Esophagus squamous epithelium (tissue), 5 donors: ENCODE measurements around the gene KANTR. TPM values are rescaled to one million over a fixed set of nuclear protein-coding genes. Genes with fewer than 3 reads are reported as not detected.

ENCODE experiments used
- DNase-seq: peaks from one replicate; lab custom pipeline; 2025; lab: John Stamatoyannopoulos, UW
- H3K27ac ChIP-seq, 4 donors: fragments of 200-600 bp; sonication (generic); one replicate each; pipeline ENCODE4 v1.5.1; 2016 to 2019; ENCODE audit warnings: mild to moderate bottlenecking in 1 of 4
- H3K27me3 ChIP-seq, 4 donors: fragments of 200-600 bp; sonication (generic); 1 replicate in 3 of 4; 2 replicates in 1 of 4; pipeline versions ENCODE4 v1.5.1 to v1.6.0; 2017 to 2021; ENCODE audit warnings: antibody characterized with exemption in 1 of 4
- H3K36me3 ChIP-seq, 3 donors: fragments of 200-600 bp; sonication (generic); one replicate each; pipeline ENCODE4 v1.5.1; 2016 to 2019
- H3K4me1 ChIP-seq, 3 donors: fragments of 200-600 bp; sonication (generic); one replicate each; pipeline ENCODE4 v1.5.1; 2017 to 2019
- H3K4me3 ChIP-seq, 4 donors: fragments of 200-600 bp; sonication (generic); 1 replicate in 3 of 4; 2 replicates in 1 of 4; pipeline ENCODE4 v1.5.1; 2016 to 2019; ENCODE audit warnings: mild to moderate bottlenecking in 2 of 4, moderate library complexity in 1 of 4
- H3K9me3 ChIP-seq, 3 donors: fragments of 200-600 bp; sonication (generic); one replicate each; pipeline ENCODE4 v1.5.1; 2016 to 2019
- POLR2A ChIP-seq, 4 donors: fragments of 450-650 bp; IDR thresholded peaks; one replicate each; pipeline ENCODE4 v1.6.1; 2017; ENCODE audit warnings: antibody characterized with exemption in 4 of 4, mild to moderate bottlenecking in 4 of 4, moderate library complexity in 3 of 4
- WGBS, 2 donors: methylation state at CpG; one replicate each; pipeline ENCODE4 v1.1.5; 2018; 5-methylcytosine and 5-hydroxymethylcytosine counted together
- intact Hi-C: fragments of 100-400 bp; cut with DNase I; formaldehyde crosslinking; loops from one replicate; pipeline ENCODE4 v1.15.0; 2022
- total RNA-seq, 4 donors: library from RNA; depleted of rRNA; stranded (reverse); fragments of >200 nt; gene quantifications; one replicate each; pipeline ENCODE4 v1.1.0, GENCODE V29; 2016
- TF ChIP-seq, protein P1 (sequence below), 6 experiments: fragments of 450-650 bp in 4 of 6; fragments of 200-600 bp in 2 of 6; sonication (generic) in 2 of 6; IDR thresholded peaks; one replicate each; pipeline ENCODE4 v1.5.1; 2016 to 2019; ENCODE audit warnings: antibody characterized with exemption in 6 of 6, mild to moderate bottlenecking in 4 of 6, moderate library complexity in 4 of 6
- donor health status: DM: yes; HTN: yes; CAD: no.

The KANTR gene
- total RNA-seq, 4 donors from 2014 or later, result 3.5 to 15.6 (median 5.3) TPM

DNA sequence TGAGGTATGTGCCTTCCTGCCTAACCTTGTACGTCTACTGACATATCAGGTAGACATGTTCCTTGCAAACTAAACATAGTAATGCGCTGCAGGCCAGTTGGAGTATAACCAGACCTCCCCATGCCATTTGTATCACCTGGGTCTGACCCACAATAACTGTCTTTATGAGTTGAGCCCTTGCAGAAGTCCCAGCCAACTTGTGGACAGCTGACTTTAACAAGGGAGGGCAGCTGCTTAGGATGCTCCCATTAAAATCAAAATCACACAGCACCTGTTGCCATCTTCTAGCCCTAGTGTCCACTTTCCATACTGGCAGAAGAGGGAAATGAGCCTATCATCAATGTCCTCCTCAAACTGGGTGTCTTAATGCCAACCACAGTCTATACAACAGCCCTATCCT is 41.6 kb downstream of the KANTR start:
- no peaks in the 10 kb centered on the region for H3K4me1 ChIP-seq
- no peak for TF ChIP-seq POLR2A (IDR thresholded peaks at IDR 0.05)
- H3K36me3 ChIP-seq, result no peaks in the 10 kb centered on the region
- H3K9me3 ChIP-seq, result no peaks in the 10 kb centered on the region
- H3K4me3 ChIP-seq, result no peak overlapping the region
- no peaks in the 10 kb centered on the region for H3K27me3 ChIP-seq
- intact Hi-C loops, result no loop called here
- no peak overlapping the region for H3K27ac ChIP-seq
- DNase-seq, result no peak
- 71% methylated on average over 1 of the region's 2 CpGs; no CpG with 5 or more reads in 1 of the 2 donors for WGBS, 2 donors

DNA sequence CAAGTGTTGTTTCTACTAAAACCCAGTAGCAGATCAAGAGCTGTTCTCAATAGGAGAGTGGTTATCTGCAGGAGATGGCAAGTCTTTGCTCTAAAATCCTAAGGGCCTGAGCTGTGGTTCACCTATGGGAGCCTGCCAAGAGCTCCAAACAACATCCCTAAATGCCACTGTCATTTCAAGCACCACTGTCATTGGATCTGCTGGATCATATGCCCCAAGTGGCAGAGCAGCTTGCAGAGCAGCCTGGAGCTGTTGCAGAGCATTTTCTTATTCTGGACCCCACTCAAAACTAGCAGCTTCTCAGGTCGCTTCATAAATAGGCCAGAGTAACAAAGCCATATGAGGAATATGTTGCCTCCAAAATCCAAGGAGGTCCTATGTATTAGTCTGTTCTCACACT is 59.6 kb downstream of the KANTR start:
- Histone ChIP-seq H3K36me3 (no peaks in the 10 kb centered on the region), H3K4me1 (no peaks in the 10 kb centered on the region), H3K9me3 (no peaks in the 10 kb centered on the region), H3K4me3 (no peak overlapping the region), H3K27ac (no peak overlapping the region), H3K27me3 (no peaks in the 10 kb centered on the region)
- TF ChIP-seq, protein P1, sequence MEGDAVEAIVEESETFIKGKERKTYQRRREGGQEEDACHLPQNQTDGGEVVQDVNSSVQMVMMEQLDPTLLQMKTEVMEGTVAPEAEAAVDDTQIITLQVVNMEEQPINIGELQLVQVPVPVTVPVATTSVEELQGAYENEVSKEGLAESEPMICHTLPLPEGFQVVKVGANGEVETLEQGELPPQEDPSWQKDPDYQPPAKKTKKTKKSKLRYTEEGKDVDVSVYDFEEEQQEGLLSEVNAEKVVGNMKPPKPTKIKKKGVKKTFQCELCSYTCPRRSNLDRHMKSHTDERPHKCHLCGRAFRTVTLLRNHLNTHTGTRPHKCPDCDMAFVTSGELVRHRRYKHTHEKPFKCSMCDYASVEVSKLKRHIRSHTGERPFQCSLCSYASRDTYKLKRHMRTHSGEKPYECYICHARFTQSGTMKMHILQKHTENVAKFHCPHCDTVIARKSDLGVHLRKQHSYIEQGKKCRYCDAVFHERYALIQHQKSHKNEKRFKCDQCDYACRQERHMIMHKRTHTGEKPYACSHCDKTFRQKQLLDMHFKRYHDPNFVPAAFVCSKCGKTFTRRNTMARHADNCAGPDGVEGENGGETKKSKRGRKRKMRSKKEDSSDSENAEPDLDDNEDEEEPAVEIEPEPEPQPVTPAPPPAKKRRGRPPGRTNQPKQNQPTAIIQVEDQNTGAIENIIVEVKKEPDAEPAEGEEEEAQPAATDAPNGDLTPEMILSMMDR (IDR thresholded peaks at IDR 0.05), result no peak
- TF ChIP-seq POLR2A (IDR thresholded peaks at IDR 0.05), result no peak
- intact Hi-C loops, result no loop called here
- DNase-seq, result no peak
- WGBS, 2 donors, result no CpG with 5 or more reads among the region's 1 CpG

DNA sequence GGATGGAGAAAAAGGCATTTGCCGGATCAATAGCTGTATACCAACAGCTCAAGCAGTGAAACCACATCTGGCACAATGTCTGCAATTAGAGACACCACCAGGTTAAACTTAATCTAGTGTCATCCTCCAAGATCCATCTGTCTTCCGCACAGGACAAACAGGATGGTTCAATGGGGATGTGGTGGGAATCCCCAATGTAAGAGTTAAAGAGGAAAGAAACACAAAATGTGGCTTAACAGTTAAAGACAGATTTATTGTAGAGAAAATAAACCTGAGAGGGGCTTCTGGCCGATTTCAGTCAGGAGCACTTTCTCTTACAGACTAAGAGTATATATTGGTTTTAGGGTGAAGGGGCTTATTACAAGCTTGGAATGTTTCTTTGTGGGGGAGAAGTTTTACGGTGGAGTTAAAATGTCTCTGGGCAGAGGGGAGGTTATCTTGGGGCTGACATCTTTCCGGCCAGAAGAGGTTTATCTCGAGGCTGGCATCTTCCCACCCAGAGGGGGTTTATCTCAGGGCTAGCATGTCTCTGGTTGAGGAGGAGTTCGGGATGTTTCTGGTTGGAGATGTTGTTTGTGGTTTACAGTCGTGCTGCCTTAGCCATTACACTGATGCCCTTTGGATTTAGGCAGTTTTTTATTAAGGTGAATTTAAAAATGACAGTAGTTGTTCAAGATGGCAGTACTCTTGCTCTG is 61.7 kb downstream of the KANTR start:
- H3K4me1 ChIP-seq, result peaks cover 0 to 2% (median 0%) of the 10 kb centered on the region in 3 donors
- no peaks in the 10 kb centered on the region for H3K9me3 ChIP-seq
- intact Hi-C loops, result no loop called here
- no peak overlapping the region for H3K27ac ChIP-seq
- H3K27me3 ChIP-seq, result no peaks in the 10 kb centered on the region
- 86 to 92% methylated on average over 8 of the region's 8 CpGs for WGBS, 2 donors
- DNase-seq, result no peak
- H3K4me3 ChIP-seq, result no peak overlapping the region
- TF ChIP-seq, protein P1 (IDR thresholded peaks at IDR 0.05), result no peak
- no peak for TF ChIP-seq POLR2A (IDR thresholded peaks at IDR 0.05)
- no peaks in the 10 kb centered on the region for H3K36me3 ChIP-seq

DNA sequence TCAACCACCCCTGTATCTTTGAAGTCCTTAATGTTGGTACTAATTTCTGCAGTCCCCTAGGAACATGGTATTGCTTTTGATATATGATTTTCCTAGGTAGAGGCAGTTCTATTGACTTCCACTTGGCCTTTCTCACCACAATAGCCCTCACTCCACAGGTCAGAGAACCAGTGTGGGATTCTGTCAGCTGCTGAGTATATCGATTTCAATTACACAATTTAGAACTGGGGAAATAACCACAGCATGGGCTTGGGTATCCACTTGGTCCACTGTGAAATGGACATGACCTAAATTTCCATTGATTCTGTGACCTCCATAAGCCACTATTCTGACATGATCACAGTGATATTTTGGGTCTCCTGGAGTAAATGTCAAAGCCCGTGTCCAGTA is 62.3 kb downstream of the KANTR start:
- TF ChIP-seq POLR2A (IDR thresholded peaks at IDR 0.05), result no peak
- TF ChIP-seq, protein P1 (IDR thresholded peaks at IDR 0.05), result no peak
- Histone ChIP-seq H3K36me3 (no peaks in the 10 kb centered on the region), H3K4me1 (peaks cover 0 to 7% (median 0%) of the 10 kb centered on the region in 3 donors), H3K4me3 (no peak overlapping the region), H3K27ac (no peak overlapping the region), H3K9me3 (no peaks in the 10 kb centered on the region), H3K27me3 (no peaks in the 10 kb centered on the region)
- intact Hi-C loops, result no loop called here
- WGBS, 2 donors, result 92% methylated on average over 2 of the region's 2 CpGs; no CpG with 5 or more reads in 1 of the 2 donors
- no peak for DNase-seq

DNA sequence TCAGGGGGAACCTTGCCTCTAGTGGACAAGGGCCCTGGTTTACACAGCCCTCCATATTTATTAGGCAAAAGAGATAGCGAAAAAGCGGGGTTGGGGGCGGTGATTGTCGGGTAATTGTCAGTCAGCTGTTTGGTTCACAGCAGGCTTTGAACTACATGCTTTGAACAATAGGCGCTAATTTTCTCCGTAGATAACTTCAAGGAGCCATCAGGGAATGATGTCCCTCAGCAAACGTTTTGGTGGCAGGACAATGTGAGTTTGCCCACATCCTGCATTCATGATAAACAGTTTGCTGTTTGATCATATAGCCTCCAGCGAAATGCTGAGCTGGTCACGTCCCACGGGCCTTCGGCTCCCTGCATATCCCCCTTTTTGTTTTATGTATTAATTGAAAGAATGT is 65.2 kb downstream of the KANTR start:
- H3K9me3 ChIP-seq, result no peaks in the 10 kb centered on the region
- H3K4me3 ChIP-seq, result no peak overlapping the region
- intact Hi-C loops, result no loop called here
- H3K4me1 ChIP-seq, result peaks cover 0 to 9% (median 0%) of the 10 kb centered on the region in 3 donors
- H3K27me3 ChIP-seq, result no peaks in the 10 kb centered on the region
- DNase-seq, result no peak
- WGBS, 2 donors, result 83 to 87% methylated on average over 7 to 11 of the region's 11 CpGs
- H3K27ac ChIP-seq, result no peak overlapping the region
- TF ChIP-seq POLR2A (IDR thresholded peaks at IDR 0.05), result no peak
- TF ChIP-seq, protein P1 (IDR thresholded peaks at IDR 0.05), result no peak
- no peaks in the 10 kb centered on the region for H3K36me3 ChIP-seq
